ENCODE data around the gene PPARD. TPM values are rescaled to one million over a fixed set of nuclear protein-coding genes. Genes with fewer than 3 reads are reported as not detected.

The PPARD gene
- total RNA-seq: 10 to 100 TPM; 23.4 to 31.4 (median 26.9) TPM

- H3K9me3 ChIP-seq: no peaks in the 10 kb centered on the region
- peaks cover 32% of the 10 kb centered on the region for H3K4me1 ChIP-seq
- DNase-seq (ENCODE audit: low spot score in 2 of 2): peak; percentile 99
- TF ChIP-seq EP300 (IDR thresholded peaks at IDR 0.05) (no peak), POLR2AphosphoS5 (IDR thresholded peaks at IDR 0.05) (peak; percentile 5 to 91 (median 73)), POLR2A (IDR thresholded peaks at IDR 0.05) (peak in 1 of 2 donors; percentile 85)
- TF ChIP-seq, protein P1, sequence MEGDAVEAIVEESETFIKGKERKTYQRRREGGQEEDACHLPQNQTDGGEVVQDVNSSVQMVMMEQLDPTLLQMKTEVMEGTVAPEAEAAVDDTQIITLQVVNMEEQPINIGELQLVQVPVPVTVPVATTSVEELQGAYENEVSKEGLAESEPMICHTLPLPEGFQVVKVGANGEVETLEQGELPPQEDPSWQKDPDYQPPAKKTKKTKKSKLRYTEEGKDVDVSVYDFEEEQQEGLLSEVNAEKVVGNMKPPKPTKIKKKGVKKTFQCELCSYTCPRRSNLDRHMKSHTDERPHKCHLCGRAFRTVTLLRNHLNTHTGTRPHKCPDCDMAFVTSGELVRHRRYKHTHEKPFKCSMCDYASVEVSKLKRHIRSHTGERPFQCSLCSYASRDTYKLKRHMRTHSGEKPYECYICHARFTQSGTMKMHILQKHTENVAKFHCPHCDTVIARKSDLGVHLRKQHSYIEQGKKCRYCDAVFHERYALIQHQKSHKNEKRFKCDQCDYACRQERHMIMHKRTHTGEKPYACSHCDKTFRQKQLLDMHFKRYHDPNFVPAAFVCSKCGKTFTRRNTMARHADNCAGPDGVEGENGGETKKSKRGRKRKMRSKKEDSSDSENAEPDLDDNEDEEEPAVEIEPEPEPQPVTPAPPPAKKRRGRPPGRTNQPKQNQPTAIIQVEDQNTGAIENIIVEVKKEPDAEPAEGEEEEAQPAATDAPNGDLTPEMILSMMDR (IDR thresholded peaks at IDR 0.05): peak; percentile 98 to 99
- under 1% methylated on average over 16 of the region's 77 CpGs for WGBS
- H3K4me3 ChIP-seq: peak within 1 kb of the TSS; percentile 85
- H3K27me3 ChIP-seq: no peaks in the 10 kb centered on the region
- H3K27ac ChIP-seq: peak within 1 kb of the TSS; percentile 86
- peaks cover 10% of the 10 kb centered on the region for H3K36me3 ChIP-seq
Measured at GRCh38 chr6:35342258-35343091, at the start of gene PPARD. Gene PPARD (plus strand): TSS chr6:35342558. CDS start chr6:35411088, 68,530 bp downstream.

DNA sequence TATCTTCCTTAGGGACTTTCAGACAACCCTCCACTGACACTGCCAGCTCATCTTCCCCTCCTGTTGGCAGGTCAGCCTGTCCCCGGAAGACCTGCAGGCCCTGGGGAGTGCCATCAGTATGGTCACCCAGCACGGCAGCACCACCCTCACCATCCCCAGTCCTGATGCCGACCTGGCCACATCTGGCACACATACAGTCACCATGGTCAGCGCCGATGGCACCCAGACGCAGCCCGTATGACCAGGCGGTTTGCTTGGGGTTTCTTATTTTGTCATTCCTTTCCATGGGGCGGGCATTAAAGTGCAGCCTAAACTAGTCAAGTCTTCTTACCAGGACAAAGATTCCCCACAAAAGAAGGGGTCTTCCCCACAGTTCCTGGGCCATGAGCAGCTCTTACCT is 48.7 kb upstream of the PPARD start:
- peaks cover 68% of the 10 kb centered on the region for H3K36me3 ChIP-seq
- DNase-seq (ENCODE audit: low spot score in 2 of 2): no peak
- no peaks in the 10 kb centered on the region for H3K27me3 ChIP-seq
- no peaks in the 10 kb centered on the region for H3K9me3 ChIP-seq
- 84% methylated on average over 9 of the region's 9 CpGs for WGBS
- peaks cover 18% of the 10 kb centered on the region for H3K4me1 ChIP-seq
- H3K27ac ChIP-seq: no peak overlapping the region
- no peak overlapping the region for H3K4me3 ChIP-seq
- TF ChIP-seq, protein P1 (IDR thresholded peaks at IDR 0.05): no peak
- TF ChIP-seq EP300 (IDR thresholded peaks at IDR 0.05) (no peak), POLR2A (IDR thresholded peaks at IDR 0.05) (no peak)

DNA sequence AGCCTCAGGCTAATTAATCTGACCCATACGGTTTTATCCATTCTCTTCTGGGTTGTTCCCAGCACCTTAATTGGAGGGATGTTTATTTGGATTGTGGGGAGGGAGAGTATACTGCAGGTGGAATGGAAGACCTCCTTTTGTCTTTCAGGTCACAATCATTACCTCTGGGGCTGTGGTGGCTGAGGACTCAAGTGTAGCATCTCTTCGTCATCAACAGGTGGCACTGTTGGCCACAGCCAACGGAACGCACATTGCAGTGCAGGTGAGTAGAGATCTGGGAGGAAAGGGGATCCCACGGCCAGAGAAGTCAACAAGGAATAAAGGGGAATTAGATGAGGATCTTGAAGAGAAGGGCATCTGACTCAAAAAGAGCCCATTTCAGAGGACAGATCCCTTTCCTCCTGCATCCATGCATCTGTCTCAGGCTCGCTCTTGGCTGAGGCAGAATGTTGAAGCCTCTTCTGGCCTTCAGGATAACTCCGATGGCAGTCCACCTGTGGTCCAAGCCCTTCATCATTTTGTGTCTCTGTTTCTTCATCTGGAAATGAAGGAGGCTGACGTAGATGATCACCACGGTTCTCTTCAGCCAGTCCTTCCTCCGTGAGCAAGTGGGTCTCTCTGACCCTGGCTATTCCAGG is 47.9 kb upstream of the PPARD start:
- TF ChIP-seq, protein P1 (IDR thresholded peaks at IDR 0.05): peak; percentile 32 to 62
- TF ChIP-seq POLR2AphosphoS5 (IDR thresholded peaks at IDR 0.05) (no peak), POLR2A (IDR thresholded peaks at IDR 0.05) (no peak), EP300 (IDR thresholded peaks at IDR 0.05) (no peak)
- Histone ChIP-seq H3K4me1 (peaks cover 26% of the 10 kb centered on the region), H3K27ac (no peak overlapping the region), H3K9me3 (no peaks in the 10 kb centered on the region), H3K4me3 (no peak overlapping the region), H3K27me3 (no peaks in the 10 kb centered on the region), H3K36me3 (peaks cover 62% of the 10 kb centered on the region)
- no peak for DNase-seq (ENCODE audit: low spot score in 2 of 2)
- 57% methylated on average over 10 of the region's 10 CpGs for WGBS

DNA sequence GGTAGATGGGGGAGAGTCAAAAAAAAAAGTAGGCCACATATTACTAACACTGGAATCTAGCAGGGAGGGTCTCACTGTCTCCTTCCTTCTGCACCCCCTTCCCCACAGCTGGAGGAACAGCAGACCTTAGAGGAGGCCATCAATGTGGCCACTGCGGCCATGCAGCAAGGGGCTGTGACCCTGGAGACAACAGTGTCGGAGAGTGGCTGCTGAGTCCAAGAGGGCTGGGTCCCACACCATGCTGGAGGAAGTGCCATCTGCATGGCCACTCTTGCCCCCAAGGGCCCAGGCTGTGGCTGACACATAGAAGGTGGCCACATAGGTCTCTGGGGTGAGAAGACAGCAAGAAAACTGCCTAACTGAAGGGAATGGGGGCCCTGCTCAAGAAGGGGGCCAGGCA is 47.3 kb upstream of the PPARD start:
- WGBS: 100% methylated on average over 2 of the region's 2 CpGs
- H3K27me3 ChIP-seq: no peaks in the 10 kb centered on the region
- no peaks in the 10 kb centered on the region for H3K9me3 ChIP-seq
- TF ChIP-seq POLR2A (IDR thresholded peaks at IDR 0.05): no peak
- DNase-seq (ENCODE audit: low spot score in 2 of 2): peak in 1 of 2 donors; percentile 34
- H3K36me3 ChIP-seq: peaks cover 56% of the 10 kb centered on the region
- peaks cover 31% of the 10 kb centered on the region for H3K4me1 ChIP-seq
- H3K27ac ChIP-seq: no peak overlapping the region
- H3K4me3 ChIP-seq: no peak overlapping the region

DNA sequence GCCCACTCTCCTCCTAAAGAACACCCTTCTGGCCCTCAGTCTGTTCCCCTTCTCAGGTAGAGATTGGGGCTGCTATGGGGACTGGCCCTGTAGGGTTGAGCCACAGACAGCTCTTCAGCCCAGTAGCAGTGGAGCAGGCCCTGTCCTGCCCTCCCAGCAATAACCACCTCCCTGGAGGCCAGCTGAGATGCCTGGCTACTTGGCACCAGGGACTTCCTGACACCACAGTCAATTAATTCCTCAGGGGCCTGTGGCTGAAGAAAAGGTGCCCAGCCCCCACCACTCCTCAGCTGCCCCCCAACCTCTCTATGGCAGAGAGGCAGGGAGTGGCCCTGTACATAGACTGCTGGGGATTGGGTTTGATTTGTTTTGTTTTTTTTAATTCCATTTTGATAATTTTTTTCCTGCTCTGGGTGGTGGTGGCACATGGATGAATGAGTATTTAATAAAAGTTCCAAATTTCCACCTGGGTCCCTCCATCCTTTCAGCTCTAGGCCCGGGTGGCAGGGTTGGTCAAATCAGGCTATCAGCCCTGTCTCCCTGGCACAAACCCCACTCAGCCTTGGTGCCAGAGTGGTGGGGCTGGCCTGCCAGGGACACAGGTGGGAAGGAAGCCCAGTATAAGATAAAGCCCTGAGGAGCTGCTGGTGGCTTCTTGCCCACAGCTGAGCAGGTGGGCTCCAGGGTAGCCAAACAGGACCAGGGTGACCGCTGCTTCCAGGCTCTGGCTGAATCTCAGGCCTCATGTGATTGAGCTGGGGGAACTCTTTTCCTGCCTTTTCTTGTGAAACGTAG is 46.6 kb upstream of the PPARD start:
- Histone ChIP-seq H3K27ac (no peak overlapping the region), H3K9me3 (no peaks in the 10 kb centered on the region), H3K36me3 (peaks cover 49% of the 10 kb centered on the region), H3K4me1 (peaks cover 38% of the 10 kb centered on the region), H3K27me3 (no peaks in the 10 kb centered on the region), H3K4me3 (no peak overlapping the region)
- DNase-seq (ENCODE audit: low spot score in 2 of 2): no peak
- 38% methylated on average over 2 of the region's 3 CpGs for WGBS
- TF ChIP-seq POLR2A (IDR thresholded peaks at IDR 0.05): no peak
- TF ChIP-seq POLR2AphosphoS5 (IDR thresholded peaks at IDR 0.05): no peak
- TF ChIP-seq EP300 (IDR thresholded peaks at IDR 0.05): no peak
- TF ChIP-seq, protein P1 (IDR thresholded peaks at IDR 0.05): no peak

Data from suprapubic skin (tissue), 4 donors.